ENCODE data around the gene AKAP8L.
"Not testable (repeated sequence)": the region's sequence is repeated elsewhere in the genome, so short reads cannot be mapped to it uniquely, and the experiment has no call there.

The AKAP8L gene

DNA sequence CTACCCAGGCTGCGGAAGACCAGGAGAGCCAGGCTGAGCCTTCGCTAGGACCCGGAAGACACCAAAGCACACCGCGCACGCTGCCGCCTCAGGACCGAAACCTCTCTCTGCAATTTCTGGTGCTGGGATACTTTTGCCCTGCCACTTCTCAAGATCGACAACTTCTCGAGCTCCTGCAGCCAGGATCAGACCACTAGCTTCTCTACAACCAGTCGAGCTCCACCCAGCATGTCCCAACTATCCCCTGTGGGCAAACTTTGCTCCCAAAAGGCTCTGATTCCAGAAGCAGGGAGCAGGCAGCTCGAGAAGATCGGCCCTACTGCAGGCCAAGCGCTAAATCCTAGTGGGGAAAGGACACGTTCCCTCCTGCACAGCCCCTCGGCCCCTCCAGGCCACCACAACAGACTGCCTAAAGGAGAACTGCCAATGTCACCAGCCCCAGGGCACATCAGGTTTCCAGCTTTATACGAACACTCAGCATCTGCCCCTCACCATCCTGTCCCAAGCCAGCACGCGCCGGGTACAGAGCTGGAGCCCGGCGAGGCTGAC, 40.2 kb downstream of the AKAP8L start:
- DNase-seq: peak; percentile 54

DNA sequence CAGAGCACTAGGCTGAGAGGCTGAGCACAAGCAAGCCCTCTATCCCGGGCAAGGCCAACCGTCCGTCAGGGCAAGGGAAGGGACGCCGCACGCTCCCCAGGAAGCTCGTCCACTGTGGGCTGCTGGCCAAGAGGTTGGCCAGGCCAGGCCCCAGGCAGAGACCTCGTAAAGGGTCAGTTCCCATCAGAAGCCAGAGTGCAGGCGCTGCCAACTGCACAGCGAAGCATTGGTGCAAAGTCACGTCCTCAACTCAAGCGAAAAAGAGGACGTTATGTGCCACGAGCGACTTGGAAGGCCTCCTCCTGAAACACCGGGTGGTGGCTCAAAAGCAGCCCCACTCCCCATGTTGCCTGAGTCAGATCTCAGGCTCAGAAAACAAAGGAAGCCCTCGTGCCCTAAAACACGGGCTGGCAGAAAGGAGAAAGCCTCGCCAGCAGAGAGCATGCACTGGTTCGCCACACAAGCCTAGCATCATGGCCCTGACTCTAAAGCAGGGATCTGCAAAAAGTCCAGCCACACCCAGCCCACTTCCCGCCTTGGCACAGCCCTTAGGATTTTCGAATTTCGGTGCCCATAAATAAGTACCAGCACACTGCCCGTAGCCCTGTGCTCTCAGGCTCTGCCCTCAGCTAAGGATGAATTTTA, 43.9 kb downstream of the AKAP8L start:
- DNase-seq: no peak

GRCh38 chr19:15374105-15374651, 44.6 kb downstream of the AKAP8L start:
- no peak for DNase-seq

DNA sequence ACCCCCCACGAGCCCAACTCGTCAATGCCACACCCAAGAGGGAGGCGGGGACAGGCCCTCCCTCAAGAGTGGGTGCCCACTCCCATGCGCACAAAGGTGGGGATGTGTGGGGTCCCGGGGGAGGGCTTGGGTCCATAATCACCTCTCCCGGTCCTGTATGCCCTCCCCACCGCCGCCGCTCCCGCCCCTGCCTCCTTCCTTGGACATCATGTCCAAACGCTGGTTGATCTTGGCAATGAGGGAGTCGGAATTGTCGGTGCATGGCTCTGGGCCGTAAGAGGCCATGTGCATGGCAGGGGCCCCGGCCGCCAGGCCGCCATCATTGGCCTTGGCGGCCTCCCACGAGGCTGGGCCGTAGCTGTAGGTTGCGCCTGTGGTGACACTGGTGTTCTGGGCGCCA, 45.1 kb downstream of the AKAP8L start:
- DNase-seq: no peak

DNA sequence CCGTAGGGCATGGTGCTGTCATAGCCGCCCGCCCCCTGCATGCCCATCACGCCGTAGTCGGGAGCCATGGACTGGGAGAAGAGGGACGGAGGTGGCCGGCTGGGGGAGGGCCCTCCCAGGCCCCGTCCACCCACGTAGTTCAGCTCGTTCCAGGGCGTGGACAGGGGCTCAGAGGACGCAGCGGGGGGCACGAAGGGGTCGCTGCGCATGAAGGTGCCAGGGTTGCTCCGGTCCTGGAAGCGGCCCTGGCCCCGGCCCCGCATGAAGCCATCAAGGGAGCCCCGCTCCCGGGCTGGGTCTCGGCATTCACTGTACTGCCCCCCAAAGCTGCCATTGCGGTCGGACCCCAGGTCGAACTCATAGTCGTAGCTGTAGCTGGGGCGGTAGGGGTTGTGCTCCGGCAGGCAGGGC, 45.9 kb downstream of the AKAP8L start:
- DNase-seq: no peak

- no peak for DNase-seq
Observed at GRCh38 chr19:15372470-15372869, 46.3 kb downstream of the AKAP8L start.

DNA sequence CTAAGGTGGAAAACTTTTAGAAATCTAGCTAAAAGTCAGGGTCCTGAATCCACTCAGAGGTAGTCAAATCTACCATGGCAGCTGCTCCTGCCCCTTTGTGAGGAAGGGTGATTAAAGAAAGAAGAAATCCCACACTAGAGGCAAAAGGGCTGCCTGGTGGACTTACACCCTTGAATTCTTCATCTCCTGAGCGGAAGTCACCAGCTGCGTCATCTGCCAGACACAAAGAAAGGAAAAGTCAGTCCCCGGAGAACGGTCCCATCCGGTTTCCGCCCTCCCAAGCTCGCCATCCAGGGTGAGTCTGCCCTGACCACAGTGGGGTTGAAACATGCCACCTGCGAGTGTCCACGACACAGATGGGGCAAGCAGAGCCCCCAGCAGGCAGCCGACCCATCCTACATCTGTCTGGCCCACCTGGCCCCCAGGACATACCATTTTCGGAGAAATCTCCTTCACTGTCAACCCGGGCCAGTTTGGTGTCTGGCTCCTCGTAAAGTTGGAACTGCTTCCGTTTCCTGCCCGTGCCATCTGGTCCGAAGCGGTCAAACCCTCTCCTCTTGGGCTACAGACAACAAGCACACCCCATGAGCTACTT, 46.9 kb downstream of the AKAP8L start:
- no peak for DNase-seq

GRCh38 chr19:15371119-15371518, 47.7 kb downstream of the AKAP8L start:
- no peak for DNase-seq

DNA sequence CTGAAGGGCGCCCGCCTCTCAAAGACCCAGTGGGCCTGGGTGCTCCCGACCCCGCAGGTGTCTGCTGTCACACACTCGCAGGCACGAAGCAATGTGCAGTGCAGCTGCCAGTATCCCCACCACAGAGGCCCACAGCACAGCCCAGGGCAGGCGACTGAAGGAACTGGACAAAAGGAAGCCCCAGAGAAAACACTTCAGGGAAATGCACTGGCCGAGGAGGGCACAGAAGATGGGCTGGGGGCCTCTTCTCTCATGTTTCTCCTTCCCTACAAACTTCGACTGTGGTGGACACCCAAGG, 49.2 kb downstream of the AKAP8L start:
- no peak for DNase-seq

GRCh38 chr19:15368798-15369593, 49.8 kb downstream of the AKAP8L start:
- DNase-seq: no peak

DNA sequence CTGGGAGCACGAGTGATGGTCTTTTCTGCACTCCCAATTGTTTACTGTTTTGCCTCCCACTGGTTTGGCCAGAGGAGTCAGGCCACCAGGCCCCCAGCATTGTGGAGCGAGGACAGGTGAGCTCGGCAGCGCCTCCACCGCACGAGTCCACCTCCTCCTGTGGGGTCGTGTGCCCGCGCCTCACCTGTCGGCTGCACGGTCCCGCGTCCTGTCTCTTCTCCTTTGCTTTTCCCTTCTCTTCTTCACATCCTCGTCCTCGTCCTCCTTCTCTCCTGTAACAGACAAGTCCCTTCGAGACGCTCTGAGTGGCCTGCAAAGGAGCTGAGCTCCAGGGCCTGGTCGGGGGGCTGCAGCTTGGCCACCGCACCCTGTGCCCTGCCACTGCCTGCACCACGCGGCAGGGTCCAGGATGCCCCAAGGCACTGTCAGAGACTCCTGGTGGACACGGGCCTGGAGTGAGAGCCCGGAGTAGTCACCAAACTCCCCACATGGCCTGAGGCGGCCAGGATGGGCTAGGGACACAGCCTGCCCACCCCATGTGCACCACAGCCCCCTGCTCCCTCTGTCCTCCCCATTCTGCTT, 50.6 kb downstream of the AKAP8L start:
- DNase-seq: no peak

- DNase-seq: no peak
Observed at GRCh38 chr19:15367439-15367838, 51.3 kb downstream of the AKAP8L start.

DNA sequence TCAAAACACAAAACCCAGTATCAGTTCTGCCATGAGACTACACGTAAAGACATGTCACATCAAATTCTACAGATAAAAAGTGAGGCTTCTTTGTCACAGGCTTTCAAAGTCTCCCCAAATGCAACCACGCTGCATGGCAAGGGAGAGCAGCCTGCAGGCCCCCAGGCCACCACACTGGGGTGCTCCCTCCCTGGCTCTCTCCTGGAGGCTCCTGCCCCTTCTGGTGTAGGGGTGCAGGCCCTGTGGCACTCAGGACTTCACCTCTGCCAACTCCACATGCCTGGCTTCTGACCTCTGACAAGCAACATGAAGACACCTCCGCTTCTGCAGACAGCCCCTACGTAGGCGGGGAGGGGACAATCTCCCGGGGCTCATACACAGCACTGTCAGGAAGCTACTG, 53.5 kb downstream of the AKAP8L start:
- no peak for DNase-seq

DNA sequence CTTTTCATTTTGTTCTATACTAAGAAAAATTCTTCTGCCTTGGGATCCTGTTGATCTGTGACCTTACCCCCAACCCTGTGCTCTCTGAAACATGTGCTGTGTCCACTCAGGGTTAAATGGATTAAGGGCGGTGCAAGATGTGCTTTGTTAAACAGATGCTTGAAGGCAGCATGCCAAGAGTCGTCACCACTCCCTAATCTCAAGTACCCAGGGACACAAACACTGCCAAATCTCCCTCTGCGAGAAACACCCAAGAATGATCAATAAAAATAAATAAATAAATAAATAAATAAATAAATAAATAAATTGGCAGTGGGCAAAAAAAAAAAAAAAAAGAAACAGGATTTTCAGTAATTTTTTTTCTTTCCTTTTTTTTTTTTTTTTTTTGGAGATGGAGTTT, 55.0 kb downstream of the AKAP8L start:
- DNase-seq: not testable (repeated sequence)

DNA sequence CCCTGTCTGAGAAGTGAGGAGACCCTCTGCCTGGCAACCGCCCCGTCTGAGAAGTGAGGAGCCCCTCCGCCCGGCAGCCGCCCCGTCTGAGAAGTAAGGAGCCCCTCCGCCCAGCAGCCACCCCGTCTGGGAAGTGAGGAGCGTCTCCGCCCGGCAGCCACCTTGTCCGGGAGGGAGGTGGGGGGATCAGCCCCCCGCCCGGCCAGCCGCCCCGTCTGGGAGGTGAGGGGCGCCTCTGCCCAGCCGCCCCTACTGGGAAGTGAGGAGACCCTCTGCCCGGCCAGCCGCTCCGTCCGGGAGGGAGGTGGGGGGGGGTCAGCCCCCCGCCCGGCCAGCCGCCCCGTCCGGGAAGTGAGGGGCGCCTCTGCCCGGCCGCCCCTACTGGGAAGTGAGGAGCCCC, 55.7 kb downstream of the AKAP8L start:
- DNase-seq: not testable (repeated sequence)

- not testable (repeated sequence) for DNase-seq
Observed at GRCh38 chr19:15360015-15360414, 58.8 kb downstream of the AKAP8L start.

- DNase-seq: no peak
Observed at GRCh38 chr19:15358918-15359317, 59.9 kb downstream of the AKAP8L start.

DNA sequence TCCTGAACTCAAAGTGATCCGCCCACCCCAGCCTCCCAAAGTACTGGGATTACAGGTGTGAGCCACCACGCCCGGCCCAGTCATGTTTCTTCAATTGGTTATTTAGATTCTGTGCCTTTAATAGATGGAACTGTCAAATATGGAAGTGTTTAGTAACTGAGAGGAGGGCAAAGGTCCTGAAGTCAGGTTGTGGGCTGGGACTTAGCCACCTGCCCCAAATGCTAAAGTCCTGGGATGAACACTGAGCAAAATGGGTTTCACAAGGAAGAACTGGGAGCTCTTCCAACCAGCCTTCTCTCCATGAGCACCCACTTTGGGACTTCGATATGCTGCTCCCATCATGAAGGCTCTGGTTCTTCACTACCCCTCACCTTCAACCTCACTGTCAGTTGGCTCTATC, 60.9 kb downstream of the AKAP8L start:
- no peak for DNase-seq

GRCh38 chr19:15354566-15355296, 64.1 kb downstream of the AKAP8L start:
- no peak for DNase-seq

GRCh38 chr19:15353908-15354307, 64.9 kb downstream of the AKAP8L start:
- no peak for DNase-seq

DNA sequence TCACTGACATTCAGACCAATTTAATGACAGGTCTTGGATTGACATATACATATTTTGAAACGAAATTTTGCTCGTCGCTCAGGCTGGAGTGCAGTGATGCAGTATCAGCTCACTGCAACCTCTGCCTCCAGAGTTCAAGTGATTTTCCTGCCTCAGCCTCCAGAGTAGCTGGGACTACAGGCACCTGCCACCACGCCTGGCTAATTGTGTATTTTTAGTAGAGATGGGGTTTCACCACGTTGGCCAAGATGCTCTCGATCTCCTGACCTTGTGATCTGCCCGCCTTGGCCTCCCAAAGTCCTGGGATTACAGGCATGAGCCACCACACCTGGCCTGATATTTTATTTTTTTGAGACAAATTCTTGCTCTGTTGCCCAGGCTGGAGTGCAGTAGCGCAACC, 66.3 kb downstream of the AKAP8L start:
- DNase-seq: not testable (repeated sequence)

- DNase-seq: not testable (repeated sequence)
Observed at GRCh38 chr19:15341328-15341727, 77.5 kb downstream of the AKAP8L start.

- DNase-seq: no peak
Observed at GRCh38 chr19:15340086-15340485, 78.7 kb downstream of the AKAP8L start.

Measured in CD4-positive, alpha-beta T cell treated with Interleukin-21 for 1 hour (primary cell).